GM23338 (cell line): ENCODE results near the gene XXYLT1.

Experiments used
- CREB1 ChIP-seq: fragments of 250-450 bp; sonication (Bioruptor Pico); IDR thresholded peaks from 2 replicates; pipeline ENCODE4 v1.5.0; 2020; ENCODE audit warnings: low read depth, mild to moderate bottlenecking, moderate library complexity
- EZH2 ChIP-seq: fragments of 200-600 bp; sonication (generic); IDR thresholded peaks from one replicate; pipeline ENCODE4 v1.8.0; 2017; ENCODE audit warnings: antibody characterized with exemption, mild to moderate bottlenecking, low read depth; ENCODE audit not compliant: unreplicated experiment
- EZH2phosphoT487 ChIP-seq: fragments of 200-600 bp; sonication (generic); IDR thresholded peaks from one replicate; pipeline ENCODE4 v1.8.1; 2018; ENCODE audit warnings: antibody characterized with exemption; ENCODE audit not compliant: unreplicated experiment
- POLR2AphosphoS5 ChIP-seq: IDR thresholded peaks from 2 replicates; pipeline ENCODE4 v1.6.1; 2016; ENCODE audit warnings: antibody characterized with exemption, low read depth
- TF ChIP-seq, protein P1 (sequence below), 2 experiments: fragments of 200-600 bp in 1 of 2; sonication (generic) in 1 of 2; conservative IDR thresholded peaks; 2 replicates each; pipeline versions ENCODE4 v1.5.1 to v1.6.1; 2016 to 2017; ENCODE audit warnings: antibody characterized with exemption in 2 of 2, low read depth in 2 of 2, mild to moderate bottlenecking in 2 of 2, moderate library complexity in 1 of 2
- TF ChIP-seq, protein P2 (sequence below): IDR thresholded peaks from one replicate; pipeline ENCODE4 v1.6.1; 2018; ENCODE audit warnings: antibody characterized with exemption; ENCODE audit not compliant: unreplicated experiment

GRCh38 chr3:195270079-195270816 is 711 bp downstream of the XXYLT1 start:
- TF ChIP-seq EZH2phosphoT487 (no peak), CREB1 (CRISPR knock-in tag) (no peak), POLR2AphosphoS5 (no peak), EZH2 (no peak)
- TF ChIP-seq, protein P1, sequence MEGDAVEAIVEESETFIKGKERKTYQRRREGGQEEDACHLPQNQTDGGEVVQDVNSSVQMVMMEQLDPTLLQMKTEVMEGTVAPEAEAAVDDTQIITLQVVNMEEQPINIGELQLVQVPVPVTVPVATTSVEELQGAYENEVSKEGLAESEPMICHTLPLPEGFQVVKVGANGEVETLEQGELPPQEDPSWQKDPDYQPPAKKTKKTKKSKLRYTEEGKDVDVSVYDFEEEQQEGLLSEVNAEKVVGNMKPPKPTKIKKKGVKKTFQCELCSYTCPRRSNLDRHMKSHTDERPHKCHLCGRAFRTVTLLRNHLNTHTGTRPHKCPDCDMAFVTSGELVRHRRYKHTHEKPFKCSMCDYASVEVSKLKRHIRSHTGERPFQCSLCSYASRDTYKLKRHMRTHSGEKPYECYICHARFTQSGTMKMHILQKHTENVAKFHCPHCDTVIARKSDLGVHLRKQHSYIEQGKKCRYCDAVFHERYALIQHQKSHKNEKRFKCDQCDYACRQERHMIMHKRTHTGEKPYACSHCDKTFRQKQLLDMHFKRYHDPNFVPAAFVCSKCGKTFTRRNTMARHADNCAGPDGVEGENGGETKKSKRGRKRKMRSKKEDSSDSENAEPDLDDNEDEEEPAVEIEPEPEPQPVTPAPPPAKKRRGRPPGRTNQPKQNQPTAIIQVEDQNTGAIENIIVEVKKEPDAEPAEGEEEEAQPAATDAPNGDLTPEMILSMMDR (conservative IDR thresholded peaks at IDR 0.05; ENCODE audit: low read depth in 2 of 2), result peak in 1 of 2 experiments; percentile 32; a peak in 1 of 4 replicates
- TF ChIP-seq, protein P2, sequence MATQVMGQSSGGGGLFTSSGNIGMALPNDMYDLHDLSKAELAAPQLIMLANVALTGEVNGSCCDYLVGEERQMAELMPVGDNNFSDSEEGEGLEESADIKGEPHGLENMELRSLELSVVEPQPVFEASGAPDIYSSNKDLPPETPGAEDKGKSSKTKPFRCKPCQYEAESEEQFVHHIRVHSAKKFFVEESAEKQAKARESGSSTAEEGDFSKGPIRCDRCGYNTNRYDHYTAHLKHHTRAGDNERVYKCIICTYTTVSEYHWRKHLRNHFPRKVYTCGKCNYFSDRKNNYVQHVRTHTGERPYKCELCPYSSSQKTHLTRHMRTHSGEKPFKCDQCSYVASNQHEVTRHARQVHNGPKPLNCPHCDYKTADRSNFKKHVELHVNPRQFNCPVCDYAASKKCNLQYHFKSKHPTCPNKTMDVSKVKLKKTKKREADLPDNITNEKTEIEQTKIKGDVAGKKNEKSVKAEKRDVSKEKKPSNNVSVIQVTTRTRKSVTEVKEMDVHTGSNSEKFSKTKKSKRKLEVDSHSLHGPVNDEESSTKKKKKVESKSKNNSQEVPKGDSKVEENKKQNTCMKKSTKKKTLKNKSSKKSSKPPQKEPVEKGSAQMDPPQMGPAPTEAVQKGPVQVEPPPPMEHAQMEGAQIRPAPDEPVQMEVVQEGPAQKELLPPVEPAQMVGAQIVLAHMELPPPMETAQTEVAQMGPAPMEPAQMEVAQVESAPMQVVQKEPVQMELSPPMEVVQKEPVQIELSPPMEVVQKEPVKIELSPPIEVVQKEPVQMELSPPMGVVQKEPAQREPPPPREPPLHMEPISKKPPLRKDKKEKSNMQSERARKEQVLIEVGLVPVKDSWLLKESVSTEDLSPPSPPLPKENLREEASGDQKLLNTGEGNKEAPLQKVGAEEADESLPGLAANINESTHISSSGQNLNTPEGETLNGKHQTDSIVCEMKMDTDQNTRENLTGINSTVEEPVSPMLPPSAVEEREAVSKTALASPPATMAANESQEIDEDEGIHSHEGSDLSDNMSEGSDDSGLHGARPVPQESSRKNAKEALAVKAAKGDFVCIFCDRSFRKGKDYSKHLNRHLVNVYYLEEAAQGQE, result no peak
